ENCODE data around the gene SEPTIN6. TPM values are rescaled to one million over a fixed set of nuclear protein-coding genes. Genes with fewer than 3 reads are reported as not detected.

The SEPTIN6 gene
- total and polyA plus RNA-seq, 2 of the 8 experiments (the other 6 are each of a cell fraction or from before 2014, with no cell fraction given): 31.0 to 42.6 TPM

DNA sequence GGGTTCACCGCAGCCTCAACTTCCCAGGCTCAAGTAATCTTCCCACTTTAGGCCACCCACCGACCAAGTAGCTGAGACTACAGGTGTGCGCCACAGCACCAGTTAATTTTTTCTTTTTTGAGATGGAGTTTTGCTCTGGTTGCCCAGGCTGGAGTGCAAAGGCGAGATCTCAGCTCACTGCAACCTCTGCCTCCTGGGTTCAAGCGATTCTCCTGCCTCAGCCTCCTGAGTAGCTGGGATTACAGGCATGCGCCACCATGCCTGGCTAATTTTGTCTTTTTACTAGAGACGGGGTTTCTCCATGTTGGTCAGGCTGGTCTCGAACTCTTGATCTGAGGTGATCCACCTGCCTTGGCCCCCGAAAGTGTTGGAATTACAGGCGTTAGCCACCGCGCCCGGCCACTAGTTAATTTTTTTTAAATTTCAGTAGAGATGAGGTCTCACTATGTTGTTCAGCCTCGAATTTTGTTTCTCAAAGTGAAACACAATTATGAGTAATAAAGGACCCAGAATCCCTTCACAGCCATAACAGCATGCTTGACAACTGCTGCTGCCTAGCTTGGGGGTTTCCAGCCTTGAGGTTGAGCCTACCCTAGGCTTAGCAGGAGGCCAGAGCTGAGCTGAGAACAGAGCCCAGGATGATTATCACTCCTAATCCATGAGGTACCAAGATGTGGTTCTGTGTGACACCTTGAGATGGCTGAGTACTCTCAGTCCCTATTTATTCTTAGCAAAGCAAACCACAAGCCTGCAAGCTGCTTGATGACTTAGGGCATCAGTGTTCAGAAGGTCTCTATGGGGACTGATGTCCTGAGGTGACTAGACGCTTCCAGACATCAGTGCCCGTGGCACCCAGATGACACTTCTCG is 45.2 kb downstream of the SEPTIN6 start:
- Histone ChIP-seq H2BK15ac (ENCODE audit: low read length) (no peak overlapping the region), H3K4me2 (ENCODE audit: insufficient read depth in 1 of 2, low read depth in 2 of 2, low read length in 2 of 2) (no peak overlapping the region), H3K36me3 (ENCODE audit: control insufficient read depth in 2 of 4, insufficient read depth in 4 of 4, low read length in 3 of 4) (peaks cover 0 to 3% (median 0%) of the 10 kb centered on the region in 4 experiments; a peak in 1 of 8 replicates), H2BK12ac (ENCODE audit: low read depth, low read length) (no peak overlapping the region), H3K23ac (ENCODE audit: insufficient read length) (no peak overlapping the region), H3K9ac (replicated peaks in 1 of 4; ENCODE audit: extremely low read depth in 1 of 4, low read depth in 3 of 4, low read length in 3 of 4) (no peak overlapping the region), H3K4me1 (replicated peaks in 1 of 4; ENCODE audit: control insufficient read depth in 3 of 4, insufficient read depth in 4 of 4, low read length in 3 of 4) (no peaks in the 10 kb centered on the region), H2AK5ac (ENCODE audit: low read depth, low read length) (no peak overlapping the region), H2BK120ac (replicated peaks; ENCODE audit: low read depth, low read length) (no peak overlapping the region), H2AFZ (ENCODE audit: low read length) (no peak overlapping the region), H3K27me3 (replicated peaks in 1 of 4; ENCODE audit: control insufficient read depth in 3 of 4, extremely low read depth in 1 of 4, insufficient read depth in 3 of 4, low read length in 3 of 4) (no peaks in the 10 kb centered on the region), H4K8ac (ENCODE audit: extremely low read depth, insufficient read depth, low read length) (no peak overlapping the region), H3K56ac (replicated peaks; ENCODE audit: insufficient read length, low read depth, low read length) (no peak overlapping the region), H4K20me1 (replicated peaks in 1 of 2; ENCODE audit: control insufficient read depth in 1 of 2, insufficient read depth in 2 of 2, low read length in 2 of 2) (no peaks in the 10 kb centered on the region), H3K27ac (ENCODE audit: low read depth, low read length) (no peak overlapping the region), H3K4ac (replicated peaks; ENCODE audit: insufficient read length, low read depth, low read length) (no peak overlapping the region), H3K9me3 (ENCODE audit: insufficient read depth in 2 of 2, low read depth in 1 of 2, low read length in 1 of 2) (no peaks in the 10 kb centered on the region), H3K4me3 (ENCODE audit: extremely low read depth in 1 of 4, insufficient read depth in 2 of 4, low read depth in 3 of 4, low read length in 4 of 4) (no peak overlapping the region), H3K79me1 (ENCODE audit: low read depth, low read length) (no peaks in the 10 kb centered on the region), H4K91ac (replicated peaks; ENCODE audit: insufficient read length, low read length) (no peak overlapping the region), H2BK5ac (ENCODE audit: low read depth, low read length) (no peak overlapping the region), H3K18ac (ENCODE audit: extremely low read depth, low read length) (no peak overlapping the region), H3K23me2 (ENCODE audit: low read depth, low read length) (no peaks in the 10 kb centered on the region), H3K79me2 (ENCODE audit: control insufficient read depth in 1 of 2, insufficient read depth in 2 of 2, low read length in 2 of 2) (no peaks in the 10 kb centered on the region), H4K5ac (ENCODE audit: insufficient read length, low read depth, low read length) (no peak overlapping the region), H3K14ac (ENCODE audit: insufficient read length) (no peak overlapping the region), H2BK20ac (ENCODE audit: low read length) (no peak overlapping the region)
- CTCF ChIA-PET (ENCODE audit: partially characterized antibody): interaction anchor here (0.7 kb wide), 1 partner anchor 106 kb away, joined by 3 read pairs; no protein-coding TSS in a partner anchor
- FAIRE-seq (no peak), DNase-seq (ENCODE audit: low read depth in 1 of 2, low spot score in 2 of 2) (no peak)
- POLR2A ChIA-PET (ENCODE audit: partially characterized antibody): no interaction called here
- WGBS, 2 experiments (ENCODE audit: extremely low coverage in 1 of 2, insufficient coverage in 1 of 2, insufficient read length in 1 of 2, insufficient replicate concordance in 2 of 2, low coverage in 1 of 2, low lambda C conversion rate in 2 of 2, missing lambda C conversion rate in 1 of 2): 78% methylated on average over 16 of the region's 17 CpGs; no CpG with 5 or more reads in 1 of the 2 experiments
- TF ChIP-seq RNF2 (IDR thresholded peaks at IDR 0.05; ENCODE audit: borderline replicate concordance, low read depth, low read length, missing control alignments, poor library complexity, severe bottlenecking) (no peak), TAF7 (optimal IDR thresholded peaks at IDR 0.05; ENCODE audit: borderline replicate concordance, low read depth, low read length) (no peak), POLR2A (IDR thresholded peaks at IDR 0.05; ENCODE audit: control extremely low read depth in 1 of 2, low read depth in 2 of 2, low read length in 2 of 2) (no peak), JUN (IDR thresholded peaks at IDR 0.05; ENCODE audit: low read depth, low read length) (no peak), CBX8 (IDR thresholded peaks at IDR 0.05; ENCODE audit: borderline replicate concordance, low read depth, low read length) (no peak), ATF3 (IDR thresholded peaks at IDR 0.05; ENCODE audit: insufficient read depth, low read depth, low read length) (no peak), SRF (IDR thresholded peaks at IDR 0.05; ENCODE audit: low read depth, low read length) (no peak), SP1 (IDR thresholded peaks at IDR 0.05; ENCODE audit: low read depth, low read length) (no peak), KDM1A (IDR thresholded peaks at IDR 0.05; ENCODE audit: borderline replicate concordance, low read length) (no peak), RBBP5 (IDR thresholded peaks at IDR 0.05; ENCODE audit: borderline replicate concordance, low read depth, low read length) (no peak), NANOG (IDR thresholded peaks at IDR 0.05; ENCODE audit: insufficient read depth, low read depth, low read length, poor library complexity, severe bottlenecking) (no peak)
